ENCODE measurements around the gene DPYSL5.
"Not testable (repeated sequence)": the region's sequence is repeated elsewhere in the genome, so short reads cannot be mapped to it uniquely, and the experiment has no call there.

DPYSL5 gene, protein sequence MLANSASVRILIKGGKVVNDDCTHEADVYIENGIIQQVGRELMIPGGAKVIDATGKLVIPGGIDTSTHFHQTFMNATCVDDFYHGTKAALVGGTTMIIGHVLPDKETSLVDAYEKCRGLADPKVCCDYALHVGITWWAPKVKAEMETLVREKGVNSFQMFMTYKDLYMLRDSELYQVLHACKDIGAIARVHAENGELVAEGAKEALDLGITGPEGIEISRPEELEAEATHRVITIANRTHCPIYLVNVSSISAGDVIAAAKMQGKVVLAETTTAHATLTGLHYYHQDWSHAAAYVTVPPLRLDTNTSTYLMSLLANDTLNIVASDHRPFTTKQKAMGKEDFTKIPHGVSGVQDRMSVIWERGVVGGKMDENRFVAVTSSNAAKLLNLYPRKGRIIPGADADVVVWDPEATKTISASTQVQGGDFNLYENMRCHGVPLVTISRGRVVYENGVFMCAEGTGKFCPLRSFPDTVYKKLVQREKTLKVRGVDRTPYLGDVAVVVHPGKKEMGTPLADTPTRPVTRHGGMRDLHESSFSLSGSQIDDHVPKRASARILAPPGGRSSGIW

DNA sequence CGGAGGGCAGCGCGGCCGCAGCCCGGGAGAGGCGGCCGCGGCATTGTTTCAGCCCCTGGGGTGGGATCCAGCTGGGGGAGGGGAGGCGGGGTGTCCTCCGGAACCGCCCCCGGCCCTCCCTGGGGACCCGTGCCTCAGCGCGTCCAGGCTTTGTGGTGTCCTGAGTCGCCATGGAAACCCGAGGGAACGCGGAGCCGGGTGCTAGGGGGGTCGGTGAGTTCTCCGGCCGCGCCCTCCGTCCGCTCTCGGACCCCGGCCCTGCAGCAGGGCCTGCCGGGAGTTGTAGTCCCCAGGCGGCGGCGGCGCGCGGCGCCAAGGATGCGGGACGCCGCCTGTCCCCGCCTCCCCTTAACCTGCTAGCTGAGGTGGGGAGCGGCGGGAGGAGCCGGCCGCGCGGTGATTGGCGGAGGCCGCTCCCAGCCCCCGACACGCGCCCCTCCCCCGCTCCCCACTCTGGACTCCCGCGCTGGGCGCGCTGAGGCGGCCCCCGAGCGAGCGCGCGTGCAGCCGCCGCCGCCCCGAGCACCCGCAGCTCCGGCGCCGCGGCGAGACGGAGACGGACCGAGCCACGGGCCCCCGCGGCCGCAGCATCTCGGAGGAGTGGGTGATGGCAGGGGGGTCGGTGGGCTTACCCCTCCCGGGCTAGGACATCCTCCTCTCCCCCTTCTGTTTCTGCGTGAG is at the start of gene DPYSL5:
TSS of gene DPYSL5 (plus strand) at position 478 of the 681 bp plus-strand sequence. CDS start 50,368 bp downstream, outside the sequence.
- ATAC-seq (no peak), DNase-seq (peak; percentile 28)

DNA sequence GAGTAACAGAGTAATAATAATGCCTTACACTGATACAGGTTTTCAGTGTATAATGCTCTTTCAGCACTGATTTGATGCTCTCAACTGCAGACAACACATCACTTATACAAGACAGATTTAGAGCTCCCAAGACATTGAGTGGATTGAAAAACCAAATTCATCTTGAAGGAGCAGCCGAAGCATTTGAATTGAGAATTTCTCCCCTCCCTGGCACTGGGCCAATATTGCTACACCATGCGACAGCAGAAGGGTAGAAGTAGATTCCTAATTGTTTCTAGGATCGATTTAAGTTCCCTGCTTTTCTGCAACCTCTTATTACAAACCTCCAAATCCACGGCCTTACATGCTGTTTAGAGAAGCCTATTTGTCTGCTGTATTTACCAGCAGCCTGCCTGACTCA is 46.6 kb upstream of the DPYSL5 start:
- DNase-seq (no peak), ATAC-seq (no peak)

DNA sequence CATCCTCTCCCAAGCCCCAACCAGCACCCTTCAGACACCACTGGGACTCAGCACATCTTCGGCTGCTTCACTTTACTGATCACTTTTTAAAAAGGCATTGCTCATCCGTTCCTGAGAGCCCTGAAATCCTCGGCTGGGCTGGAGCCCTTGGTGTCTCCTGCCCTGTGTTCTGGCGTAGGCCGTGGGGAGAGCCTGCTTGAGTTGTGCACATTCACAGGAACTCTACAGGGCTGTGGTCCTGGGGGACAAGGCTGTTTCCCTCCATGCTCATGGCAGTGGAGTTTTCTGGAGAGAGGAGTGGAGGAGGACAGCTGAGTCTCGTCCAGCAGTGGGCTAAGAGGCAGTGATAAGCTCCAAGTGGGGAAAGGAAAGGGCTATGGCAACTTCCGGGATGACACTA is 46.1 kb upstream of the DPYSL5 start:
- no peak for DNase-seq
- ATAC-seq, result no peak

DNA sequence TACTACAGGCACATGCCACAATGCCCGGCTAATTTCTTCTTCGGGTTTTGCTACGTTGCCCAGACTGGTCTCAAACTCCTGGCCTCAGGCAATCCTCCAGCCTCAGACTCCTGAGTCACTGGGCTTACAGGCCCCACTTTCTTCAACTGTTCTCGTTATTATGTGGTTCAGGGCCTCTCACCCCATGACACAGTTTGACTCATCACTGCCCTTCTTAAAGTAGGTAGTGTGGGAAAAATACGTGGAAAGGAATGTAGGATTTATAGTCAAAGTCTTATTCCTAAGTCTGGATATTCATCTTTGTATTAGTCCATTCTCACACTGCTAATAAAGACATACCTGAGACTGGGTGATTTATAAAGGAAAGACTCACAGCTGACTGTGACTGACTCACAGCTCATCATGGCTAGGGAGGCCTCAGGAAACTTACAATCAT is 42.7 kb upstream of the DPYSL5 start:
- no peak for DNase-seq
- peak; percentile 52 for ATAC-seq

DNA sequence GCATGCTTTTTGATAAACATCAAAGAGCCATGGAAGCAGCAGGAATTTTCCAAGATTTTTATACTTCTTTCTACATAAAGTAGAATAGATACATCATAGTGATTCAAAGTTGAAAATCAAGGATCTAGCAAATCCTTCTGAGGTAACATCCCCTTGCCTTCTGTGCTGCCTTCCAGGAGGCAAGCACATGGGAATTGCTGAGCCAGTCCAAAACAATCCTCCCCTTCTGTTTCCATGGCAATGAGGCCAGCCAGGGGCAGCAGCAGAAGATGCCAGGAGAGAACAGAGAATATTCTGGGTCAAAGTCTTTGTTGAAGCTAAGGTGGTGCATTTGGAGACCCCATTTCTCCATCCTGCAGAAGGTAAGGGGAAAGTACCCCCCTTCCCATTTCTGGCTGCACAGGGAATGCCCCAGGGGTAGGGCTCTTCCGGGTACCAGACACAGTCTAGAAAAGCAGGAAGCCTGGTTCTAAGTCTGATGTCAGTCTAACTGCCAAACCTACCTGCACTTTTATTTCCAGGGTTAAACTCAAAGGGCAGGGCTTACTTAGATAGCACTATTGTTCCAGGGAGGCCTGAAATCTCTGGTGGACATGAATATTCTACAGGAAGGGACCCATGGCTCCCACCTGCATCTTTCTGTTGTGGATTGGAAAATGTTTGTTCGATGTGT is 40.0 kb upstream of the DPYSL5 start:
- no peak for ATAC-seq
- no peak for DNase-seq

DNA sequence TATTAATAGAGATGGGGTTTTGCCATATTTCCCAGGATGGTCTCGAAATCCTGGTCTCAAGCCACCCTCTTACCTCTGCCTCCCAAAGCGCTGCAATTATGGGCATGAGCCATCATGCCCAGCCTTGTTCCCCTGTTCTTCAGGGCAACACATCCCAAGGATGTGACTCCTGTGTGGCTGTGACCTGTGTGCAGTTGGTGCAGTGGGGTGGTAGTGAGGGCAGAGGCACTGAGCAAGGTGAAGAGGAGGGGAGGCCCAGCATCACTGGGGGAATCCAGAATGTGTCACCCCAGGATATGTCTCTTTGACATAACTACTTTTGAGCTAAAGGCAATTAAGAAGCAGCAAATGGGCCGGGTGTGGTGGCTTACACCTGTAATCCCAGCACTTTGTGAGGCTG is 38.7 kb upstream of the DPYSL5 start:
- DNase-seq, result no peak
- ATAC-seq, result no peak

DNA sequence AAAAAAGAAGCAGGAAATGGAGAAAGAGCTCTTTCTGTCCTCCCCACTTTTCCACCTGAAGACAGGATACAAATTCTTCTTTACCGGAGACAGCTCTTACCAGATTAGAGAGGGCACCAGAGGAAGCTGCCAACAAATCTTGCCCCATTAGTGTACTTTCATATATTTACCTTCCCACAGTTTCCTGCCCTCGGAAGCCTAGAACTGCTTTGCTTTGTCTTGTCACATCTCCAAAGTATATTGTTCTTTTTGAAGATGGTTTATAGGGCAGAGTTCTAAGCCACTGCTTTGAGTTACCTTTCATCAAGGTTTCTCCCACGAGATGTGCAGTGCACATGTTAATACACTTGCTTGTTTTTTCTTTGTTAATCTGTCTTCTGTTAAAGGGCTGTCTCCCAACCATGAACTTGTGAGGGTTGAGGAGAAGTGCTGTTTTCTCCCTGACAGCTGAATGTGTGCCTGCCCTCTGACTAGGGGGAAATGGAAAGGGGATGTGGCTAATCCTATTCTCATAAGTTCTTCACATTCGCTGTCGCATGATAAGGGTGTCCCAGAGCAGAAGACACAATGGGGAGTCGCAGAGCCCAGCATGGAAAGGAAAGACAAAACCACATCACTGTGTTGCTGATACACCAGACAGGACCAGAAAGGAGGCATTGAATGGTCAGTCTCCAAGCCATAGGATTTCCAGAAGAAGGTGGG is 37.9 kb upstream of the DPYSL5 start:
- no peak for ATAC-seq
- no peak for DNase-seq

DNA sequence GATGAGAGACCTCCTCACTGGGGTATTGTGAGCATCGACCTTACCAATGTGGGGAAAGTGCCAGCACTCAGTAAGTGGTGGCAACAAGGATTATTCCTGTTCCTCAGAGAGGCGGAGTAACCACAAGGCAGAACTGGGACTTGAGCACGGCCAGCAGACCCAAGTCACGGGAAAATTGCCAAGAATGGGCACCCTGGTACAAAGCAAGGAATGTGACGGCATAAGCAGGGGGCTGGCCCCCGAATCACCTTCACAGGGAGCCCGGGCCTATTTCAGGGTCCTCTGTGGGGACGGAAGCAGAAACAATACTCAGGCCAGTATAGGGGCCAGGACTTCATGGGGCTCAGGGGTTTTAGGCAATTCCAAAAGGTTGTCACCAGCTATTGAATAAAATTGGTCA is 36.7 kb upstream of the DPYSL5 start:
- ATAC-seq (no peak), DNase-seq (no peak)

DNA sequence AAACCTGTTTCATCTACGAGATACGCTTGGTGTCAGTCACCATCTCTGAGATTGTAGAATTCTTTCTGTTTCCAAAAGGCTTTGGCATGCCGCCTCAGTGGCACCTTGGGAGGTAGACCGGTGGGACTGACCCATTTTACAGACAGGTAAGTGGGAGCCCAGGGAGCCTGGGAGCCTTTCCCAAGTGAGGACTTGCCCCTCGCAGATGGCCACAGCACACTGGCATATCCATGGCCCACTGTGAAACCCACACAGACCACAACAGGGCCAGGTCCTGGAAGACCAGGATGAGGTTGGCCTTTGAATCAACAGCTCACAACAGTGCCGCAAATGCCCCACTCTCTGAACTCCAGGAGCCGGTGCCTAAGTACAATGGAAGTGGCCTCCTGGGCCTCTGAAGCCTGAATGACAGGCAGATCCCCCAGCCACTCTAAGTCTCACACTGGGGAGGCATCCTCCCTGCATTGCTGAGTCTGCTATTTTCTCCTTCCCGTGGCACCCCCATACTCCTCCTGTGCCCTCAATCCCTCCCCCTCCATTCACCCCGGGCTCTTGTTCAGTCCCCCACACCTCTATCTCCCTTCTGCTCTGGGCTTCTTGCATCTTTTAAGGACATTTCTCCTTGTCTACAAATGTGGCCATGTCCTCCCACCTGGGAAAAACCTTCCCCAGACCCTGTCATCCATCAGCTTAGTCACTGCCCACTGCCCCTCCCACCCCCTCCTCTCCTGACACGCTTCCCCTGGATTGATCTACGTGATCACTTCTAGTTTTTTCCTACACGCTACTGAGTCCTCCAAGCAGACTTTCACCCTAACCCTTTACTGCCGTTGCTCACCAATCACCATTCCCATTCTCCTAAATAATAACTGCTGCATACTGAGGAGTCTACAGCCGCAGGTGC is 35.9 kb upstream of the DPYSL5 start:
- no peak for ATAC-seq
- no peak for DNase-seq

DNA sequence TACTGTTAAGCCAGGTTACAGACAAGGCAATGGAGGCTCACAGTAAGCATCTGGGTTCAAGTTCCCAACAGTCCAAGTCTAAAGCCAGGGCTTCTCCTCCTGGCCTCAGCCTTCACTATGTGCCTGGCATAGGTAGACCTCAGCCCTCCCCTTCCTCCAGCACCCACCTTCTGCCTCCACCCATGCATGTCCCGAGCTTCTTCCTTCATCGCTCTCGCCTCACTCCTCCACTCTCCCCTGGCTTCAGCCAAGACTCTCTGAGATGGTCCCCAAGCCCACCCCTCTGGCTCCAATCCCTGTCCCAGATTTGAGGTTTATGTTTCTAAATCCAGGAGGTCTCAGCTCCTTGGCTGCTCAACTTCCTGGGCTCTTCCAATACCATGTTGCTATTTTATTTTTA is 35.2 kb upstream of the DPYSL5 start:
- no peak for ATAC-seq

DNA sequence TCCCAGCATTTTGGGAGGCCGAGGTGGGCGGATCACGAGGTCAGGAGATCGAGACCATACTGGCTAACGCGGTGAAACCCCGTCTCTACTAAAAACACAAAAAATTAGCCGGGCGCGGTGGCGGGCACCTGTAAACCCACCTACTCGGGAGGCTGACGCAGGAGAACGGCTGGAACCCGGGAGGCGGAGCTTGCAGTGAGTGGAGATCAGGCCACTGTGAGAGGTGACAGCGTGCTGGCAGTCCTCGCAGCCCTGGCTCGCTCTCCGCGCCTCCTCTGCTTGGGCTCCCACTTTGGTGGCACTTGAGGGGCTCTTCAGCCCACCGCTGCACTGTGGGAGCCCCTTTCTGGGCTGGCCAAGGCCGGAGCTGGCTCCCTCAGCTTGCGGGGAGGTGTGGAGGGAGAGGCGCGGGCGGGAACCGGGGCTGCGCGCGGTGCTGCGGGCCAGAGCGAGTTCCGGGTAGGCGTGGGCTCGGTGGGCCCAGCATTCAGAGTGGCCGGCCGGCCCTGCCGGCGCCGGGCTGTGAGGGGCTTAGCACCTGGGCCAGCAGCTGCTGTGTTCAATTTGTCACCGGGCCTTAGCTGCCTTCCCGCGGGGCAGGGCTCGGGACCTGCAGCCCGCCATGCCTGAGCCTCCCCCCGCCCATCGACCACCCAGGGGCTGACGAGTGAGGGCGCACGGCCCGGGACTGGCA is 33.7 kb upstream of the DPYSL5 start:
- not testable (repeated sequence) for ATAC-seq, DNase-seq

More for the DNA sequence above, 35.2 kb upstream of the DPYSL5 start:
- DNase-seq, result no peak

DNA sequence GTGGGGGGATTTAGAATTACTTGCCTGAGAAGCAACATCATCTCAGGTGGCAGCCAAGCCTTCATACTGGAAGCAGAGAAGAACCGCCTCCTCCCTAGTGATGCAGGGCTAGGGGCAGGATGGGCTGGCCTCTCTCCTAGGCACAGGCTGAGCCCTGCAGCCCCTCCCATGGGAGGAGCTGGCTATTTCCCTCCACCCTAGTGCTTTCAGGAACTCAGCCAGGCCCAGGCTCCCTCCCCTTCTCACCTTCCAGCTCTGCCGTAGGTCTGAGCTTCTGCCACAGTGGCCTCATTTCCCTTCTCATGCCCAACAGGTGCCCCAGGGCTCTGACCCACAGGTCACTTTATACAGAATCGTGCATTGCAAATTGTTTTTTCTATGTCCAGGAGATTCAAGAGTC is 31.0 kb upstream of the DPYSL5 start:
- DNase-seq (no peak), ATAC-seq (peak; percentile 63)

DNA sequence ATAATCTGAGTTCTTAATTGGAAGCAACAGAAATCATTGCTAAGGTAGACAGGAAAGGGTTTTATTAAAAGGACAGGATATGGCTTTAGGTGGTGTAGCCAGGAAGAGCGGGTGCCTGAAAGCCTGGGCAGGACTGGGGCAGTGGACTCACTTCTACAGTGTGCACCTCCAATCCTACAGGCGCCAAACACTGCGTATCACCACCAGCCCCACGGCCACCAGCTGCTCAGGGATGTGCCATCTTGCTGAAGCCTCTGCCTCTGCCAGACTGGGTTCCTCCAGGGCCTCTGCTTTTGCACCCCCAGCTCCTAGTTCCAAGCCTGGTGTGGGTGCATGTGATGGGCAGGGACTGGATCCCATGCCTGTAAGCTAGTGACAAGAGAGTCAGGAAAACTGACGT is 29.7 kb upstream of the DPYSL5 start:
- ATAC-seq (no peak), DNase-seq (no peak)

DNA sequence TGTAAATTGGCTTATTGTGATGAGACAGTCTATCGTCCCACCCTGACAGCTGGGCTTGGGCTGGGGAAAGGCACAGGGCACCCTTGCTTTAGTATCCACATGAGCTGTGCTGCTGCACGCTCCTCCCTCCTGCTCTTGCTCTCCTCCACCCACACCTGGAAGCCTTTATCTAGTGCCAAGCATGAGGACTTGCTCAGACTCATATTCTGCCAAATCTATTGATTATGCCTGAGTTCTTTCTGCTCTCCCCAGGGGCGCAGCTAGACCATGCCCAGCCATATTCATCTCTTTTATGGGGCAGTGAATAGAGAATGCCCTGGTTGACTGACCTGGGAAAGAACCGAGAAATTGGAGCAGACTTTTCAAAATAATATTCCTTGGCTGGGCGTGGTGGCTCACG is 29.0 kb upstream of the DPYSL5 start:
- ATAC-seq, result no peak
- no peak for DNase-seq

DNA sequence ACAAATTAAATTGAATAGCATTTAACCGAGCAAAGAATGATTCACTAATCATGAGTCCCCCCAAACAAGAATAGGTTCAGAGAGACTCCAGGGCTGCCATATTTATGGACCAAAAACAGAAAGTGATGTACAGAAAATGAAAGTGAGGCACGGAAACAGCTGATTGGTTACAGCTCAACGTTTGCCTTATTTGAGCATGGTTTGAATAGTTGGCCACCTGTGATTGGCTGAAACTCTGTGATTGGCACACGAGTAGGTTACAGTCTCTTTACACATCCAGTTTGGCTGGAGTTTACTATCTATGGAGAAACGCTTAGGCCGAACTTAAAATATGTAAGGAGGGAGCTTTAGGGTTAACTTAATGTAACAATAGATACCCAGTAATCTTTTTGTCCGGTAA is 27.0 kb upstream of the DPYSL5 start:
- DNase-seq, result no peak
- ATAC-seq, result no peak

DNA sequence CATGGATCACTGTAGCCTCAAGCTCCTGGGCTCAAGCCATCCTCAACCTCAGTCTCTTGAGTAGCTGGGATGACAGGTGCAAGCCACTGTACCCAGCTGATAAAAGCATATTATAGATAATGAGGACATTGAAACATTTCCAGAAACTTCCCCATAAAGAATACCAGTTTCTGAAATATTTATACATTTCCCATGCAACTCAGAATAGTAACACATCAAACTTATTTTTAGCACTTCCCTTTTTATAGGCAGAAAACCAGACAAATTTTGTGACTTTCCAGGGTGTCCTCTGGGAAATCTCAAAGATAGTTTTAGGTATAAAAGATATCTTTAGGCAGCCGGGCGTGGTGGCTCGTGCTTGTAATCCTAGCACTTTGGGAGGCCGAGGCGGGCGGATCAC is 25.1 kb upstream of the DPYSL5 start:
- ATAC-seq, result no peak
- no peak for DNase-seq

DNA sequence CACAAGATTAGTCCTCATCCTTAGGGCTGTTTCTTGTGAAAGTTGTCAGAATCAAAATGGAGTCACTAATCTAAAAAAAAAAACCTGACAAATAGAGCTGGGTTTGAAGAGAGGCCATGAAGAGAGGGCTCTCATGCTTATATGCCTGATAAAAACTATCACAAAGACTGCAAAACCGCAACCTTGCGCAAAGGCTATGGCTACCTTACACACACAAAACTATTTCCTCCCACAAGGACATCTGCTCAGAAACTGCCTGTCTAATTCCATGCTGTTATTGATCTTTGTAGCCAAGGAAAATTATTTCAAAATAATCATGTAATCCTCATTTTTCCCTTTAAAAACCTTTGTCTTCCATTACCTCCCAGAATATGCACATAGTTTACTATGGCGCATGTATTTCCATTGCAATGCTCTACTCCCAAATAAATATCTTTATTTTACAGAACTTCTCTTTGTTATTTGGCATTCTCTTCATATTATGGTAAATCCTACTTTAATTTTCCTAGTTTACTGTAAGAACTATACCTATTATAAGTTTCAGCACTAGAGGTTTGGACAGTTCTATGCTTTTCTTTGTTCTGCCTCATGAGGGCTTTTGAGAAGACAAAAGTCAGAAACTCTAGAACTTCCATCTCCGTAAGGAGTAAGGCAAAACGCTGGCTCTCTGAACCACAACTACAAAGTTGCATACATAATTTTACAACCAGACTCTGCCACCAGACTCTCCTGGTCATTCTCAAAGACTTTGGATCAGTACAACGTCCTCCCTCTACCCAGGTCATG is 9.6 kb upstream of the DPYSL5 start:
- DNase-seq, result no peak
- no peak for ATAC-seq

DNA sequence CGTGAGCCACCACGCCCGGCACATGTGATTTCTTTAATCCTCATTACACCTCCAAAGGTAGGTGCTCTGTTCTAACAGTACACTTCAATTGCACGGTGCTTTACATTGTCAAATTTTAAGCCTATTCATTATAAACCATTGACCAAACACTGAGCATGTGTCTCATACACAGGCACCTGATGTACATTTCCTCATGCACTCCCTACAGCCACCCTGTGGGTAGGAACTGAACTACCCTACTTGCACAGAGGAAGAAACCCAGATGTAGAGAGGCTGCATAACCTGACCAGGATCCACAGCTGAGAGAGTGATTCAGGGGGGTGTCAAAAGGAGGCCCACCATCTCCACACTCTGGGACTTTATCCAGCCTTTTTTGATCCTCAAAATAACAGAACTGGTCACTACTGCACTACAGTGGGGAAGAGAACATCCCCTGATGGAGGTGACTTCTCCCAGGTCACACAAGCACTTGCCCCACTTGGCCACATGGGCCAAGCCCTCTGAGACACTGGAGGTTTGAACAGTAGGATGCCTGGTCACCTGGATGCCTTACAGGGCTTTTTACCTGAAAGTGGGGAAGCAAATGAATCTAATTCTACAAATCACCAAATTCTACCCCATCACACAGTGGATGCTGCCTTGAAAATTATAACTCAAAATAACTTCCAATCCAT is 6.9 kb upstream of the DPYSL5 start:
- no peak for ATAC-seq
- DNase-seq, result no peak

DNA sequence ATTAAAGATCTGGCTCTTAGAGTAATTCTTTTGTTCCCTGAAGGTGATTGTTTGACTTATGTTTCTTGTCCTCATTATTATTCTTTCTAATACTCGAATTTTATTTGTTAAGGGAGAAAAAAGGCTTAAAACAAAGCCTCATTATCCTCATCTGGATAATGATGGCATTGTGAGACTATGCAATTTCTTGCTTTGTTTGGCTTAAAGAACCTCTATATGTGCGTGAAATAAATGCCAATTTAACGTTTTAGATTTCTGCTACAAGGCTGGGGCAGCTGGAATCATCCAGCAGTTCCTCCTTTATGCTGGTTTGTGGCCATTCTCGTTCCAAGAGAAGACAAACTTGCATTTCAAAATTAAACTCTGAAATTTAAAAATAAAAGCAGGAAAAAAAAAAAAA is 4.9 kb upstream of the DPYSL5 start:
- DNase-seq, result no peak
- ATAC-seq, result no peak
